Neural cell (in vitro differentiated cells): ENCODE results near the gene ARHGEF16. TPM values are rescaled to one million over a fixed set of nuclear protein-coding genes. Genes with fewer than 3 reads are reported as not detected.

Source experiments
- H2AFZ ChIP-seq: fragments of 200-600, 300-800 bp; sonication (generic), shearing (Covaris generic); 2 replicates; pipeline ENCODE4 v1.6.0; 2014; ENCODE audit warnings: low read depth, mild to moderate bottlenecking, antibody characterized with exemption, low read length, moderate library complexity
- H3F3A ChIP-seq: fragments of 200-600 bp; shearing (Covaris generic); 2 replicates; pipeline ENCODE4 v1.6.1; 2016; ENCODE audit warnings: mild to moderate bottlenecking, moderate library complexity, mixed read lengths, antibody characterized with exemption, low read length; ENCODE audit not compliant: insufficient read depth, poor library complexity, severe bottlenecking
- H3K27ac ChIP-seq: fragments of 200-600, 300-800 bp; sonication (generic), shearing (Covaris generic); 2 replicates; pipeline ENCODE4 v1.5.1; 2014; ENCODE audit warnings: mild to moderate bottlenecking, low read length, moderate library complexity
- H3K27me3 ChIP-seq: fragments of 300-800, 200-600 bp; sonication (generic), shearing (Covaris generic); 2 replicates; pipeline ENCODE4 v1.6.0; 2014; ENCODE audit warnings: mild to moderate bottlenecking, low read depth, low read length, moderate library complexity; ENCODE audit not compliant: insufficient read depth
- H3K36me3 ChIP-seq: fragments of 300-800, 200-600 bp; sonication (generic), shearing (Covaris generic); 2 replicates; pipeline ENCODE4 v1.5.1; 2014; ENCODE audit warnings: mild to moderate bottlenecking, antibody characterized with exemption, low read length, moderate library complexity; ENCODE audit not compliant: insufficient read depth
- H3K4me2 ChIP-seq: fragments of 300-800, 200-600 bp; sonication (generic), shearing (Covaris generic); 2 replicates; pipeline ENCODE4 v1.6.0; 2014; ENCODE audit warnings: mild to moderate bottlenecking, low read length
- H3K4me3 ChIP-seq: fragments of 300-800, 200-600 bp; sonication (generic), shearing (Covaris generic); 2 replicates; pipeline ENCODE4 v1.5.1; 2014; ENCODE audit warnings: mild to moderate bottlenecking, low read length, moderate library complexity
- H3K79me2 ChIP-seq: fragments of 200-600 bp; shearing (Covaris generic); replicated peaks from 2 replicates; pipeline ENCODE4 v1.6.0; 2014; ENCODE audit warnings: mild to moderate bottlenecking, low read length, moderate library complexity; ENCODE audit not compliant: insufficient read depth
- H3K9ac ChIP-seq: fragments of 300-800, 200-600 bp; sonication (generic), shearing (Covaris generic); 2 replicates; pipeline ENCODE4 v1.6.1; 2016; ENCODE audit warnings: mild to moderate bottlenecking, low read length, mixed read lengths
- H3K9me2 ChIP-seq: fragments of 200-600 bp; shearing (Covaris generic); 2 replicates; pipeline ENCODE4 v1.6.1; 2016; ENCODE audit warnings: mild to moderate bottlenecking, low read length, mixed read lengths; ENCODE audit not compliant: insufficient read depth
- H3K9me3 ChIP-seq: fragments of 200-600, 300-800 bp; sonication (generic), shearing (Covaris generic); 2 replicates; pipeline ENCODE4 v1.6.1; 2016; ENCODE audit warnings: mild to moderate bottlenecking, mixed run types, low read length, moderate library complexity, mixed read lengths
- H4K20me1 ChIP-seq: fragments of 200-600 bp; shearing (Covaris generic); 2 replicates; pipeline ENCODE4 v1.6.1; 2016; ENCODE audit warnings: mild to moderate bottlenecking, mixed run types; ENCODE audit not compliant: insufficient read depth
- CTCF ChIP-seq: fragments of 450-650 bp; IDR thresholded peaks from 2 replicates; pipeline ENCODE4 v1.5.1; 2014; ENCODE audit warnings: antibody characterized with exemption, mild to moderate bottlenecking, moderate library complexity; ENCODE audit not compliant: poor library complexity, severe bottlenecking
- EP300 ChIP-seq: fragments of 450-650 bp; conservative IDR thresholded peaks from 2 replicates; pipeline ENCODE4 v1.6.1; 2014; ENCODE audit warnings: antibody characterized with exemption, mild to moderate bottlenecking, moderate library complexity; ENCODE audit not compliant: poor library complexity, severe bottlenecking
- EZH2 ChIP-seq: fragments of 200-600, 300-800 bp; shearing (Covaris generic), sonication (generic); IDR thresholded peaks from 2 replicates; pipeline ENCODE4 v1.6.1; 2014; ENCODE audit warnings: antibody characterized with exemption, low read length, borderline replicate concordance, mild to moderate bottlenecking; ENCODE audit not compliant: insufficient read depth, poor library complexity, severe bottlenecking
- MXI1 ChIP-seq: fragments of 450-650 bp; conservative IDR thresholded peaks from 2 replicates; pipeline ENCODE4 v1.6.1; 2014; ENCODE audit warnings: antibody characterized with exemption, mild to moderate bottlenecking; ENCODE audit not compliant: poor library complexity, severe bottlenecking
- POLR2AphosphoS5 ChIP-seq: IDR thresholded peaks from 2 replicates; pipeline ENCODE4 v1.6.1; 2012
- RAD21 ChIP-seq: fragments of 450-650 bp; conservative IDR thresholded peaks from 2 replicates; pipeline ENCODE4 v1.6.1; 2014; ENCODE audit warnings: antibody characterized with exemption, mild to moderate bottlenecking, moderate library complexity
- SMC3 ChIP-seq: fragments of 450-650 bp; conservative IDR thresholded peaks from 2 replicates; pipeline ENCODE4 v1.6.1; 2014; ENCODE audit warnings: antibody characterized with exemption, mild to moderate bottlenecking, moderate library complexity; ENCODE audit not compliant: poor library complexity
- TAF1 ChIP-seq: IDR thresholded peaks from 2 replicates; pipeline ENCODE4 v1.6.1; 2012; ENCODE audit warnings: low read depth
- polyA plus RNA-seq: library from polyadenylated mRNA; depleted of rRNA; stranded (reverse); fragments of >200 nt; gene quantifications from 2 replicates; pipeline ENCODE4 v1.2.3, GENCODE V29; 2014
- TF ChIP-seq, protein P1 (sequence below): IDR thresholded peaks from 2 replicates; pipeline ENCODE4 v1.6.1; 2012; ENCODE audit warnings: borderline replicate concordance

Gene ARHGEF16
- polyA plus RNA-seq, 1 donor from 2014 or later, result 0.64 TPM

DNA sequence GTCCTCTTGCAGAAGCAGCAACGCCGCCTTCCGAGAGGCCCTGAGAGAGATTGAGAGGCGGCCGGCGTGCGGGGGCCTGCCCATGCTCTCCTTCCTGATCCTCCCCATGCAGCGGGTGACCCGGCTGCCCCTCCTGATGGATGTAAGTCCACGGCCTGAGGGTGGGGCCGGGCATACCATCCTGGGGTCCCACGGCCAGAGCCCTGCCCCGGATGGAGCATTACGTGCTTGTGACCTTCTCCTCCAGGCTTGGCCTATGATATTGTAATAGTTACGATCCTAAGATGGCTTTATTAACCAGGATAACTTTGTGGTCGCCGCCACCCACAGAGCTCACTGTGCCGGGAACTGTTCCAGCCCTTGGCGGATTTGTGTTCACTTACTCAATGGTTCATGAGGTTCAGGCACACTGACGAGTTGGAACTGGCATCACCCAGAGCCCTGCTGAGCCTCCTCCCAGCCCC lies 18.9 kb downstream of the ARHGEF16 start:
- no peaks in the 10 kb centered on the region for H3K27me3 ChIP-seq
- H3K27ac ChIP-seq, result no peak overlapping the region
- H3K9ac ChIP-seq, result no peak overlapping the region
- TF ChIP-seq POLR2AphosphoS5 (no peak), MXI1 (no peak), EP300 (no peak), RAD21 (no peak), TAF1 (no peak), CTCF (no peak)
- H3K4me3 ChIP-seq, result no peak overlapping the region
- H3K4me2 ChIP-seq, result no peak overlapping the region
- no peaks in the 10 kb centered on the region for H3K9me3 ChIP-seq
- H2AFZ ChIP-seq, result no peak overlapping the region
- no peaks in the 10 kb centered on the region for H4K20me1 ChIP-seq
- no peaks in the 10 kb centered on the region for H3K79me2 ChIP-seq
- H3K9me2 ChIP-seq, result no peaks in the 10 kb centered on the region
- no peaks in the 10 kb centered on the region for H3F3A ChIP-seq
- H3K36me3 ChIP-seq, result no peaks in the 10 kb centered on the region

DNA sequence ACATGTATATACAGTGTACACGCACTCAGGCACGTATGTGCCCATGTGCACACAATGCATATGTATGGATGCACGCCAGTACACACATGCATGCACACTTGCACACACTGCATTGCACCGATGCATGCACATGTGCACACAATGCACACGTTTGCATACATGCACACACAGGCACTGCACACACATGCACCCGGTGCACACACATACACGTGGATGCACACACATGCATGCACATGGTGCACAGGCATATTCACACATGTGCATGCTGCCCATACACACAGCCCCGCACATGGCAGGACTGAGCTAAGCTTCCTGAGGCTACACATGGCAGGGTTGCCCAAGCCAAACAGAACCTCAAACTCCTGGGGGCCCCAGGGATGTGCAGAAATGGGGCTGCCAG lies 19.6 kb downstream of the ARHGEF16 start:
- no peak for TF ChIP-seq SMC3
- no peak for TF ChIP-seq POLR2AphosphoS5
- no peak for TF ChIP-seq CTCF
- no peak for TF ChIP-seq MXI1
- no peak for TF ChIP-seq TAF1
- TF ChIP-seq EZH2, result no peak
- TF ChIP-seq EP300, result no peak
- H3K4me3 ChIP-seq, result no peak overlapping the region
- no peak overlapping the region for H3K27ac ChIP-seq
- no peak overlapping the region for H3K9ac ChIP-seq
- H3F3A ChIP-seq, result no peaks in the 10 kb centered on the region
- no peaks in the 10 kb centered on the region for H3K27me3 ChIP-seq
- no peaks in the 10 kb centered on the region for H3K9me2 ChIP-seq
- H4K20me1 ChIP-seq, result no peaks in the 10 kb centered on the region
- H3K79me2 ChIP-seq, result no peaks in the 10 kb centered on the region
- no peaks in the 10 kb centered on the region for H3K9me3 ChIP-seq
- no peak overlapping the region for H2AFZ ChIP-seq
- H3K36me3 ChIP-seq, result no peaks in the 10 kb centered on the region
- no peak overlapping the region for H3K4me2 ChIP-seq

- Histone ChIP-seq H3K4me2 (no peak overlapping the region), H2AFZ (no peak overlapping the region), H3K79me2 (no peaks in the 10 kb centered on the region), H4K20me1 (no peaks in the 10 kb centered on the region), H3K36me3 (no peaks in the 10 kb centered on the region), H3F3A (no peaks in the 10 kb centered on the region), H3K27ac (no peak overlapping the region), H3K9ac (no peak overlapping the region), H3K27me3 (no peaks in the 10 kb centered on the region), H3K9me2 (no peaks in the 10 kb centered on the region), H3K4me3 (no peak overlapping the region), H3K9me3 (no peaks in the 10 kb centered on the region)
- TF ChIP-seq EZH2 (no peak), TAF1 (no peak), RAD21 (no peak), SMC3 (no peak), MXI1 (no peak), POLR2AphosphoS5 (no peak), EP300 (no peak), CTCF (no peak)
- TF ChIP-seq, protein P1, sequence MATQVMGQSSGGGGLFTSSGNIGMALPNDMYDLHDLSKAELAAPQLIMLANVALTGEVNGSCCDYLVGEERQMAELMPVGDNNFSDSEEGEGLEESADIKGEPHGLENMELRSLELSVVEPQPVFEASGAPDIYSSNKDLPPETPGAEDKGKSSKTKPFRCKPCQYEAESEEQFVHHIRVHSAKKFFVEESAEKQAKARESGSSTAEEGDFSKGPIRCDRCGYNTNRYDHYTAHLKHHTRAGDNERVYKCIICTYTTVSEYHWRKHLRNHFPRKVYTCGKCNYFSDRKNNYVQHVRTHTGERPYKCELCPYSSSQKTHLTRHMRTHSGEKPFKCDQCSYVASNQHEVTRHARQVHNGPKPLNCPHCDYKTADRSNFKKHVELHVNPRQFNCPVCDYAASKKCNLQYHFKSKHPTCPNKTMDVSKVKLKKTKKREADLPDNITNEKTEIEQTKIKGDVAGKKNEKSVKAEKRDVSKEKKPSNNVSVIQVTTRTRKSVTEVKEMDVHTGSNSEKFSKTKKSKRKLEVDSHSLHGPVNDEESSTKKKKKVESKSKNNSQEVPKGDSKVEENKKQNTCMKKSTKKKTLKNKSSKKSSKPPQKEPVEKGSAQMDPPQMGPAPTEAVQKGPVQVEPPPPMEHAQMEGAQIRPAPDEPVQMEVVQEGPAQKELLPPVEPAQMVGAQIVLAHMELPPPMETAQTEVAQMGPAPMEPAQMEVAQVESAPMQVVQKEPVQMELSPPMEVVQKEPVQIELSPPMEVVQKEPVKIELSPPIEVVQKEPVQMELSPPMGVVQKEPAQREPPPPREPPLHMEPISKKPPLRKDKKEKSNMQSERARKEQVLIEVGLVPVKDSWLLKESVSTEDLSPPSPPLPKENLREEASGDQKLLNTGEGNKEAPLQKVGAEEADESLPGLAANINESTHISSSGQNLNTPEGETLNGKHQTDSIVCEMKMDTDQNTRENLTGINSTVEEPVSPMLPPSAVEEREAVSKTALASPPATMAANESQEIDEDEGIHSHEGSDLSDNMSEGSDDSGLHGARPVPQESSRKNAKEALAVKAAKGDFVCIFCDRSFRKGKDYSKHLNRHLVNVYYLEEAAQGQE, result no peak
Observed at GRCh38 chr1:3474421-3474820, 20.0 kb downstream of the ARHGEF16 start.
